ENCODE measurements around the gene FBXO28. TPM values are rescaled to one million over a fixed set of nuclear protein-coding genes. Genes with fewer than 3 reads are reported as not detected.

The FBXO28 gene
- total RNA-seq, 1 experiment from 2014 or later = 82.6 TPM

GRCh38 chr1:224108991-224109390, 4.9 kb upstream of the FBXO28 start:
- Histone ChIP-seq H3K27ac (ENCODE audit: low read length) (no peak overlapping the region), H3K4me2 (ENCODE audit: low read length) (no peak overlapping the region), H3F3A (ENCODE audit: low read length, unreplicated experiment) (no peaks in the 10 kb centered on the region), H4K20me1 (ENCODE audit: low read length) (no peaks in the 10 kb centered on the region), H3K9me2 (replicated peaks; ENCODE audit: low read length) (no peaks in the 10 kb centered on the region), H3K27me3 (ENCODE audit: low read length) (no peaks in the 10 kb centered on the region), H2AFZ (ENCODE audit: low read length) (no peak overlapping the region), H3K9me3 (ENCODE audit: low read length) (no peaks in the 10 kb centered on the region), H3K79me2 (ENCODE audit: low read length) (peaks cover 6% of the 10 kb centered on the region), H3K4me1 (ENCODE audit: insufficient read depth, low read length) (peaks cover 18% of the 10 kb centered on the region), H3K4me3 (ENCODE audit: low read length) (no peak overlapping the region), H3K36me3 (ENCODE audit: low read depth, low read length) (no peaks in the 10 kb centered on the region), H3K9ac (ENCODE audit: low read length) (no peak overlapping the region)
- no TSS peak for BruUV-seq (replicated peaks)
- intact Hi-C loops (cut with micrococcal nuclease) = loop anchor here (5.0 kb wide), 1 partner anchor 57 kb away; no protein-coding TSS in a partner anchor
- no peak for TF ChIP-seq EZH2phosphoT487 (IDR thresholded peaks at IDR 0.05; ENCODE audit: borderline replicate concordance, low read length)
- no peak for TF ChIP-seq EZH2 (IDR thresholded peaks at IDR 0.05; ENCODE audit: low read length, unreplicated experiment)
- no peak for TF ChIP-seq CTCF (conservative IDR thresholded peaks at IDR 0.05; ENCODE audit: low read depth, low read length)
- CTCF ChIA-PET = no interaction called here
- ATAC-seq = no peak
- POLR2A ChIA-PET (ENCODE audit: unreplicated experiment) = no interaction called here
- DNase-seq = no peak

DNA sequence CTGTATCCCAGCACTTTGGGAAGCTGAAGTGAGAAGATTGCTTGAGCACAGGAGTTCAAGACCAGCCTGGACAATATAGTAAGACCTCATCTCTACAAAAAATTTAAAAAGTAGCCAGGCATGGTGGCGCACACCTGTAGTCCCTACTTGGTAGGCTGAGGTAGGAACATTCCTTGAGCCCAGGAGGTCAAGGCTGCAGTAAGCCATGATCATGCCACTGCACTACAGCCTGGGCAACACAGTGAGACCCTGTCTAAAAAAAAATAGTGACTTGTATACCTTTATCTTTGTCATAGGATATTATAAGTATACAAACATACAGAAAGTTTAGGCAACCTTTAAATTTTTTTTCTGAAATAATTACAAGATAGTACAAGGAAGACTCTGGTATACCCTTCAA, 3.9 kb upstream of the FBXO28 start:
- H4K20me1 ChIP-seq (ENCODE audit: low read length) = no peaks in the 10 kb centered on the region
- H3K27me3 ChIP-seq (ENCODE audit: low read length) = no peaks in the 10 kb centered on the region
- no peak overlapping the region for H3K9ac ChIP-seq (ENCODE audit: low read length)
- DNase-seq (no peak), ATAC-seq (no peak)
- H3K9me2 ChIP-seq (replicated peaks; ENCODE audit: low read length) = no peaks in the 10 kb centered on the region
- TF ChIP-seq CTCF (conservative IDR thresholded peaks at IDR 0.05; ENCODE audit: low read depth, low read length) (no peak), EZH2phosphoT487 (IDR thresholded peaks at IDR 0.05; ENCODE audit: borderline replicate concordance, low read length) (no peak), EZH2 (IDR thresholded peaks at IDR 0.05; ENCODE audit: low read length, unreplicated experiment) (no peak)
- intact Hi-C loops (cut with micrococcal nuclease) = loop anchor here (5.0 to 10.0 kb wide), 3 partner anchors 58 to 405 kb away; no protein-coding TSS in a partner anchor
- no peak overlapping the region for H3K27ac ChIP-seq (ENCODE audit: low read length)
- peaks cover 18% of the 10 kb centered on the region for H3K4me1 ChIP-seq (ENCODE audit: insufficient read depth, low read length)
- H3K36me3 ChIP-seq (ENCODE audit: low read depth, low read length) = no peaks in the 10 kb centered on the region
- no peak overlapping the region for H3K4me2 ChIP-seq (ENCODE audit: low read length)
- CTCF ChIA-PET = no interaction called here
- BruUV-seq (replicated peaks) = no TSS peak
- H3K9me3 ChIP-seq (ENCODE audit: low read length) = no peaks in the 10 kb centered on the region
- H3F3A ChIP-seq (ENCODE audit: low read length, unreplicated experiment) = no peaks in the 10 kb centered on the region
- H3K79me2 ChIP-seq (ENCODE audit: low read length) = peaks cover 16% of the 10 kb centered on the region
- H2AFZ ChIP-seq (ENCODE audit: low read length) = no peak overlapping the region
- POLR2A ChIA-PET (ENCODE audit: unreplicated experiment) = no interaction called here
- no peak overlapping the region for H3K4me3 ChIP-seq (ENCODE audit: low read length)

- no peak overlapping the region for H3K27ac ChIP-seq (ENCODE audit: low read length)
- H3K27me3 ChIP-seq (ENCODE audit: low read length) = no peaks in the 10 kb centered on the region
- peaks cover 26% of the 10 kb centered on the region for H3K4me1 ChIP-seq (ENCODE audit: insufficient read depth, low read length)
- peak overlapping the region; percentile 83 for H3K4me2 ChIP-seq (ENCODE audit: low read length)
- no peaks in the 10 kb centered on the region for H3K9me2 ChIP-seq (replicated peaks; ENCODE audit: low read length)
- no peaks in the 10 kb centered on the region for H3K9me3 ChIP-seq (ENCODE audit: low read length)
- 0 out of 2 replicates have a peak, but pooled peaks cover 2% of the 10 kb centered on the region for H3K36me3 ChIP-seq (ENCODE audit: low read depth, low read length)
- CTCF ChIA-PET = no interaction called here
- H3K4me3 ChIP-seq (ENCODE audit: low read length) = peak overlapping the region; percentile 91
- H3K9ac ChIP-seq (ENCODE audit: low read length) = no peak overlapping the region
- ATAC-seq = peak; percentile 18; the same call in 1 of the 2 replicates
- no peaks in the 10 kb centered on the region for H3F3A ChIP-seq (ENCODE audit: low read length, unreplicated experiment)
- H2AFZ ChIP-seq (ENCODE audit: low read length) = peak overlapping the region; percentile 77
- POLR2A ChIA-PET (ENCODE audit: unreplicated experiment) = no interaction called here
- no TSS peak for BruUV-seq (replicated peaks)
- peaks cover 12% of the 10 kb centered on the region for H4K20me1 ChIP-seq (ENCODE audit: low read length)
- DNase-seq = peak; percentile 50
- TF ChIP-seq EZH2 (IDR thresholded peaks at IDR 0.05; ENCODE audit: low read length, unreplicated experiment) (no peak), CTCF (conservative IDR thresholded peaks at IDR 0.05; ENCODE audit: low read depth, low read length) (no peak), EZH2phosphoT487 (IDR thresholded peaks at IDR 0.05; ENCODE audit: borderline replicate concordance, low read length) (no peak)
- peaks cover 46% of the 10 kb centered on the region for H3K79me2 ChIP-seq (ENCODE audit: low read length)
- intact Hi-C loops (cut with micrococcal nuclease) = loop anchor here (10.0 kb wide), 2 partner anchors 298 to 408 kb away; no protein-coding TSS in a partner anchor
Measured at GRCh38 chr1:224113005-224113404, 906 bp upstream of the FBXO28 start.
